Psoas muscle (tissue), 8 donors: ENCODE data around the gene STAB2. TPM values are rescaled to one million over a fixed set of nuclear protein-coding genes. Genes with fewer than 3 reads are reported as not detected.
"Not testable (repeated sequence)": the region's sequence is repeated elsewhere in the genome, so short reads cannot be mapped to it uniquely, and the experiment has no call there.

ENCODE experiments used
- ATAC-seq, 4 donors: fragments of 200-7000 bp; cut with Tn5 transposase; one replicate each; pipeline ENCODE4 v1.9.1; 2020; ENCODE audit warnings: moderate library complexity in 3 of 4, mild to moderate bottlenecking in 2 of 4
- DNase-seq, 2 donors: peaks; one replicate each; pipeline ENCODE4 v3.0.0-alpha.2; 2020
- H3K27ac ChIP-seq: fragments of 200-600 bp; one replicate; pipeline ENCODE4 v1.8.0; 2022
- H3K27me3 ChIP-seq, 3 donors: fragments of 200-600 bp in 1 of 3; one replicate each; pipeline versions ENCODE4 v1.6.1 to v1.8.0; 2013 to 2022; ENCODE audit warnings: low read length in 2 of 3, mild to moderate bottlenecking in 2 of 3, moderate library complexity in 1 of 3; ENCODE audit not compliant: insufficient read depth in 3 of 3
- H3K36me3 ChIP-seq, 2 donors: fragments of 200-600 bp in 1 of 2; one replicate each; pipeline versions ENCODE4 v1.6.1 to v1.8.0; 2013 to 2022; ENCODE audit warnings: low read depth in 1 of 2, mild to moderate bottlenecking in 1 of 2, moderate library complexity in 1 of 2; ENCODE audit not compliant: insufficient read depth in 1 of 2
- H3K4me1 ChIP-seq: fragments of 200-600 bp; one replicate; pipeline ENCODE4 v1.8.0; 2022
- H3K4me3 ChIP-seq: fragments of 200-600 bp; one replicate; pipeline ENCODE4 v1.8.0; 2022; ENCODE audit warnings: mild to moderate bottlenecking
- H3K9me3 ChIP-seq: fragments of 200-600 bp; one replicate; pipeline ENCODE4 v1.8.0; 2022
- WGBS, 3 donors: extraction: QIAGEN DNeasy Blood & Tissue Kit; methylation state at CpG; one replicate each; pipeline versions ENCODE4 v1.1.6 to v1.1.7; 2013; 5-methylcytosine and 5-hydroxymethylcytosine counted together
- intact Hi-C, 2 donors: fragments of 100-400 bp; cut with DNase I; formaldehyde crosslinking; loops; one replicate each; pipeline versions ENCODE4 v1.11.0 to v1.14.2; 2022
- polyA plus RNA-seq, 3 donors: library from polyadenylated mRNA; stranded (reverse); fragments of 200-250 nt; gene quantifications; one replicate each; pipeline ENCODE4 v1.2.3, GENCODE V29; 2013
- total RNA-seq, 4 donors: library from RNA; stranded (reverse); fragmentation: NEBNext Ultra II Directional in 2 of 4; extraction: Animal tissue kit (Norgen Biotek cat#: 25700) in 2 of 4; gene quantifications; one replicate each; pipeline versions ENCODE4 v1.2.1 to v1.2.4, GENCODE V29; 2021 to 2023
- TF ChIP-seq, protein P1 (sequence below): fragments of 200-600 bp; IDR thresholded peaks from one replicate; pipeline ENCODE4 v1.8.0; 2022; ENCODE audit warnings: antibody characterized with exemption
- donor health status: healthy with polysubstance abuse.
- donor health status: DM: no; HTN: no; CAD: no; lungs with moderate emphysema.
- donor health status: Bipolar disorder and iron deficiency.
- donor health status: healthy.
- donor health status: DM: yes; HTN: yes; CAD: no.
- donor health status: DM: no; HTN: no; CAD: no.
- donor health status: DM: no; HTN: no; CAD: no.
- donor health status: DM: yes; HTN: yes; CAD: no.

The STAB2 gene
- total and polyA plus RNA-seq, 7 donors, result under 0.01 to 0.32 (median 0.06) TPM; not detected in 2

DNA sequence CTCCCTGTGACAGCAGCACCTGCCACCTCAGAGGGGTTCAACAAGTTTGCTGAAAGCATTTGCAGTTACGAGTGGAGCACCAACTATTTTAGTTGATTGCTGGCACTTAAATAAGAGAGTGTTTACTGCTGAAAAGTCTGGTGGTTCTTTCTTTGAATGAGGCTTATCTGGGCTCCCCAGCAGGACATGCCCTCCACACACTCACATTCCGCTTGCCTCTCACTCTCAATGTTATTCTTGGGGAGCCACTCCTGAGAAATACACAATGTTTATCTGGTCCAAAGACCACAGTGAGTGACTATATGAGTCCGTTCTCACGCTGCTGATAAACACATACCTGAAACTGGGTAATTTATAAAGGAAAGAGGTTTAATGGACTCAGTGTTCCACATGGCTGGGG, 222.1 kb downstream of the STAB2 start:
- Histone ChIP-seq H3K4me1 (peaks cover 35% of the 10 kb centered on the region), H3K27me3 (no peaks in the 10 kb centered on the region), H3K36me3 (peaks cover 3 to 9% of the 10 kb centered on the region in 2 donors), H3K27ac (no peak overlapping the region), H3K9me3 (no peaks in the 10 kb centered on the region), H3K4me3 (no peak overlapping the region)
- intact Hi-C loops, result no loop called here
- ATAC-seq (no peak), DNase-seq (no peak)
- 87 to 93% (median 87%) methylated on average over 4 of the region's 4 CpGs for WGBS, 3 donors
- TF ChIP-seq, protein P1, sequence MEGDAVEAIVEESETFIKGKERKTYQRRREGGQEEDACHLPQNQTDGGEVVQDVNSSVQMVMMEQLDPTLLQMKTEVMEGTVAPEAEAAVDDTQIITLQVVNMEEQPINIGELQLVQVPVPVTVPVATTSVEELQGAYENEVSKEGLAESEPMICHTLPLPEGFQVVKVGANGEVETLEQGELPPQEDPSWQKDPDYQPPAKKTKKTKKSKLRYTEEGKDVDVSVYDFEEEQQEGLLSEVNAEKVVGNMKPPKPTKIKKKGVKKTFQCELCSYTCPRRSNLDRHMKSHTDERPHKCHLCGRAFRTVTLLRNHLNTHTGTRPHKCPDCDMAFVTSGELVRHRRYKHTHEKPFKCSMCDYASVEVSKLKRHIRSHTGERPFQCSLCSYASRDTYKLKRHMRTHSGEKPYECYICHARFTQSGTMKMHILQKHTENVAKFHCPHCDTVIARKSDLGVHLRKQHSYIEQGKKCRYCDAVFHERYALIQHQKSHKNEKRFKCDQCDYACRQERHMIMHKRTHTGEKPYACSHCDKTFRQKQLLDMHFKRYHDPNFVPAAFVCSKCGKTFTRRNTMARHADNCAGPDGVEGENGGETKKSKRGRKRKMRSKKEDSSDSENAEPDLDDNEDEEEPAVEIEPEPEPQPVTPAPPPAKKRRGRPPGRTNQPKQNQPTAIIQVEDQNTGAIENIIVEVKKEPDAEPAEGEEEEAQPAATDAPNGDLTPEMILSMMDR, result no peak

- 68 to 93% (median 79%) methylated on average over 7 of the region's 7 CpGs for WGBS, 3 donors
- H3K27ac ChIP-seq, DNase-seq, H3K9me3 ChIP-seq, ATAC-seq, H3K27me3 ChIP-seq, intact Hi-C loops, H3K36me3 ChIP-seq, H3K4me3 ChIP-seq: not testable (repeated sequence)
- peaks cover 40% of the 10 kb centered on the region for H3K4me1 ChIP-seq
Observed at GRCh38 chr12:103809639-103810038, 222.6 kb downstream of the STAB2 start.

GRCh38 chr12:103810111-103810510, 223.0 kb downstream of the STAB2 start:
- intact Hi-C loops, result no loop called here
- 63 to 73% (median 69%) methylated on average over 5 of the region's 5 CpGs for WGBS, 3 donors
- no peaks in the 10 kb centered on the region for H3K9me3 ChIP-seq
- H3K27ac ChIP-seq, result no peak overlapping the region
- DNase-seq (no peak), ATAC-seq (no peak)
- H3K27me3 ChIP-seq, result no peaks in the 10 kb centered on the region
- TF ChIP-seq, protein P1, result no peak
- H3K36me3 ChIP-seq, result peaks cover 3 to 9% of the 10 kb centered on the region in 2 donors
- peaks cover 39% of the 10 kb centered on the region for H3K4me1 ChIP-seq
- H3K4me3 ChIP-seq, result no peak overlapping the region

- Histone ChIP-seq H3K27ac (no peak overlapping the region), H3K4me1 (peaks cover 29% of the 10 kb centered on the region), H3K9me3 (no peaks in the 10 kb centered on the region), H3K27me3 (no peaks in the 10 kb centered on the region), H3K36me3 (peaks cover 3 to 5% of the 10 kb centered on the region in 2 donors), H3K4me3 (no peak overlapping the region)
- ATAC-seq (no peak), DNase-seq (no peak)
- TF ChIP-seq, protein P1, result no peak
- intact Hi-C loops, result no loop called here
- 81 to 99% (median 88%) methylated on average over 6 of the region's 6 CpGs for WGBS, 3 donors
Observed at GRCh38 chr12:103811791-103812190, 224.7 kb downstream of the STAB2 start.

DNA sequence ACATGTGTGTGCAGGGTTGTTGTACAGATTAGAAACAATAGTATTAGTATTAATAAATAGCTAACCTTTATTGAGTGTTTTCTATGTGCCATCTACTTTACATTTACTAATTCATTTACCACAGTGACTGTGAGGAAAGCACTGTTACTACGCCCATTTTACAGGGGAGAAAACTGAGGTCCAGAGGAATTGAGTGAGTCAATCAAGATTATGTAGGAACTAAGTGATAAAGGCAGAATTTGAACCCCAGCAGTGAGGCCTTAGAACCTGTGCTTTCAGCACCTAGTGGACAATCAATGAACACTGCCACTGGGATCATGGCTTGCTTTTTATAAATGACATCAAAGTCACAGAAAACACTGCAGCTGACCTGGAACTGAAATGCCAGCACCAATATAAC, 225.7 kb downstream of the STAB2 start:
- intact Hi-C loops, result no loop called here
- Histone ChIP-seq H3K4me1 (peaks cover 21% of the 10 kb centered on the region), H3K27ac (no peak overlapping the region), H3K36me3 (peaks cover 3 to 5% of the 10 kb centered on the region in 2 donors), H3K27me3 (no peaks in the 10 kb centered on the region), H3K4me3 (no peak overlapping the region), H3K9me3 (no peaks in the 10 kb centered on the region)
- TF ChIP-seq, protein P1, result no peak
- ATAC-seq (no peak), DNase-seq (no peak)
- WGBS, 3 donors, result 98 to 100% (median 99%) methylated on average over 1 of the region's 1 CpG
